Measurements from ENCODE around the gene CACNA1C.

DNA sequence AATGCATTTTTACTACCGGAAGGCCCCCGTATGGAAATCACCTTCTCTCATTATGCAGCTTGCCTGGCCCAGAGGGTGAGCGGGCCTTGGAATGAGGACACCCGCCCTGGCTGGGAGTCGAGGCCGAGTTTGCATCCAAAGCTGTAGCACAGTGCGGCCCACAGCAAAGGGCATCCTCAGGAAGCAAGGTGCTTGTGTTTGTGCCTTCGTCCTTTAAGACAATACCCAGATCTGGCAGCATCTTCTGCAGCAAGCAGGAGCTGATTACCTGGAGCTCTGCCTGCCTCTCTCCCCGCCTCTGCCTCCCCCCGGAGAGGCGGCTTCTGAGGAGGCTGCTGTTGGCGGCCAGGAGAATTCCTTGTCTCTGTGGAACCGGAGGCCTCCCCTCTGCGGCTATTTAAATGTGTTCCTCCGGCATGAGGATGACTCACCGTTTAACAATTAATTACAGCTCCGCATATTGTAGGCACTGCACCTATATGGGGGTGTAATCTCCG lies 145.3 kb downstream of the CACNA1C start:
- TF ChIP-seq, protein P1, sequence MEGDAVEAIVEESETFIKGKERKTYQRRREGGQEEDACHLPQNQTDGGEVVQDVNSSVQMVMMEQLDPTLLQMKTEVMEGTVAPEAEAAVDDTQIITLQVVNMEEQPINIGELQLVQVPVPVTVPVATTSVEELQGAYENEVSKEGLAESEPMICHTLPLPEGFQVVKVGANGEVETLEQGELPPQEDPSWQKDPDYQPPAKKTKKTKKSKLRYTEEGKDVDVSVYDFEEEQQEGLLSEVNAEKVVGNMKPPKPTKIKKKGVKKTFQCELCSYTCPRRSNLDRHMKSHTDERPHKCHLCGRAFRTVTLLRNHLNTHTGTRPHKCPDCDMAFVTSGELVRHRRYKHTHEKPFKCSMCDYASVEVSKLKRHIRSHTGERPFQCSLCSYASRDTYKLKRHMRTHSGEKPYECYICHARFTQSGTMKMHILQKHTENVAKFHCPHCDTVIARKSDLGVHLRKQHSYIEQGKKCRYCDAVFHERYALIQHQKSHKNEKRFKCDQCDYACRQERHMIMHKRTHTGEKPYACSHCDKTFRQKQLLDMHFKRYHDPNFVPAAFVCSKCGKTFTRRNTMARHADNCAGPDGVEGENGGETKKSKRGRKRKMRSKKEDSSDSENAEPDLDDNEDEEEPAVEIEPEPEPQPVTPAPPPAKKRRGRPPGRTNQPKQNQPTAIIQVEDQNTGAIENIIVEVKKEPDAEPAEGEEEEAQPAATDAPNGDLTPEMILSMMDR (IDR thresholded peaks at IDR 0.05; ENCODE audit: borderline replicate concordance, extremely low read depth, low read length, poor library complexity, severe bottlenecking), result no peak
- no peak for TF ChIP-seq EZH2 (IDR thresholded peaks at IDR 0.05; ENCODE audit: borderline replicate concordance, low read depth, low read length, severe bottlenecking)

All from DND-41 (cell line).